ENCODE results near the gene DCTN2. TPM values are rescaled to one million over a fixed set of nuclear protein-coding genes. Genes with fewer than 3 reads are reported as not detected.
"Not testable (repeated sequence)": the region's sequence is repeated elsewhere in the genome, so short reads cannot be mapped to it uniquely, and the experiment has no call there.

Gene DCTN2
- total and polyA plus RNA-seq, 7 donors, result 118 to 204 (median 142) TPM

DNA sequence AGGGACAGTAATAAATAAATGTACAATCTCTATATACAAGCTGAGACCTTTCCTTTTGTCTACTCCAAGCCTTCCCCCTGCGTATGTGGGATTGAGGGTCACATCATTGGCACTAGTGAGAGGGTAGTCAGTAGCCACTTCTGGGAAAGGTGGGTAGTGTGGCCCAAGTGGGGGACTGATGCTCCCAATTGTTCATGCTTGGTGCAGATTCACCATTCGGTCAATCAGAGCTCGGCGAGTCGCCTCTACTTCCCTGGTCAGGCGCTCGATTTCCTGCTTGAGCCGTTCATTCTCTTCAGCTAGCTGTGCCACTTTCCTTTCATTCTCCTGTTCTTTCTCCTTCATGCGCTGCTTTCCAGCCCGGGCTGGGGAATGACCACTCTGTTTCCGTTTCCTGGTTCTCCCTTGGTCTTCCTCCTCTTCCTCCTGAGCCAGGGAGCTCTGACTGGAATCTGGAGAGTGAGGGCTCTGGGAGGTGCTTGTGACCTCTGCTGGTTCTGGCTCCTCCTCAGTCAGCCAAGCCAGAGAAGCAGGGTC, 30.3 kb downstream of the DCTN2 start:
- no peak for TF ChIP-seq POLR2A (IDR thresholded peaks at IDR 0.05)
- TF ChIP-seq POLR2AphosphoS5 (IDR thresholded peaks at IDR 0.05), result no peak
- Histone ChIP-seq H3K4me1 (peaks cover 0 to 39% (median 38%) of the 10 kb centered on the region in 4 donors), H3K4me3 (no peak overlapping the region), H3K27me3 (no peaks in the 10 kb centered on the region), H3K36me3 (peaks cover 41 to 59% (median 48%) of the 10 kb centered on the region in 4 donors), H3K27ac (peak overlapping the region; percentile 95 to 100 (median 98)), H3K9me3 (no peaks in the 10 kb centered on the region)
- WGBS, 2 donors, result 90 to 94% methylated on average over 11 of the region's 11 CpGs
- no peak for DNase-seq
- intact Hi-C loops (cut with DNase I), result no loop called here

DNA sequence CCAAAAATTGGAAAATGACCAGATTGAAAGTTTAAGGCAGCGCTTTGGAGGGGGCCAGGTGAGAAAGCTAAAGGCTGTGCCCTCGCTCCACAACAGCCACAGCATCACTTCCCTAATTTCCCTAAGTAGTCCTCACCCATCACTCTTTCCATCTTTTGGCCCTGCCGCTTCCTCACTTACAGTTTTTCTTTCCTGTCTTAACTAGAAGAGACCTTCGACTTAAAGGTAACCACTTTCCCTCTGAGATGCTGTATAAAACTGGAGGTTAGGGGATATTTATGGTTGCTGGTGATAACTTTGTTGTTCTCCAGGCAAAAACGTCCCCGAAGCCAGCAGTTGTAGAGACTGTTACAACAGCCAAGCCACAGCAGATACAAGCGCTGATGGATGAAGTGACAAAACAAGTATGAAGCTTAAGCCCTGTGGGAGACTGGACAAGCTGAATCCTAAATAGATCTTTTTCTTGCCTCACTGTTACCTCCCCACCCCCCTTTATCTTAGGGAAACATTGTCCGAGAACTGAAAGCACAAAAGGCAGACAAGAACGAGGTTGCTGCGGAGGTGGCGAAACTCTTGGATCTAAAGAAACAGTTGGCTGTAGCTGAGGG, 31.0 kb downstream of the DCTN2 start:
- H3K27me3 ChIP-seq, result no peaks in the 10 kb centered on the region
- TF ChIP-seq, protein P1, sequence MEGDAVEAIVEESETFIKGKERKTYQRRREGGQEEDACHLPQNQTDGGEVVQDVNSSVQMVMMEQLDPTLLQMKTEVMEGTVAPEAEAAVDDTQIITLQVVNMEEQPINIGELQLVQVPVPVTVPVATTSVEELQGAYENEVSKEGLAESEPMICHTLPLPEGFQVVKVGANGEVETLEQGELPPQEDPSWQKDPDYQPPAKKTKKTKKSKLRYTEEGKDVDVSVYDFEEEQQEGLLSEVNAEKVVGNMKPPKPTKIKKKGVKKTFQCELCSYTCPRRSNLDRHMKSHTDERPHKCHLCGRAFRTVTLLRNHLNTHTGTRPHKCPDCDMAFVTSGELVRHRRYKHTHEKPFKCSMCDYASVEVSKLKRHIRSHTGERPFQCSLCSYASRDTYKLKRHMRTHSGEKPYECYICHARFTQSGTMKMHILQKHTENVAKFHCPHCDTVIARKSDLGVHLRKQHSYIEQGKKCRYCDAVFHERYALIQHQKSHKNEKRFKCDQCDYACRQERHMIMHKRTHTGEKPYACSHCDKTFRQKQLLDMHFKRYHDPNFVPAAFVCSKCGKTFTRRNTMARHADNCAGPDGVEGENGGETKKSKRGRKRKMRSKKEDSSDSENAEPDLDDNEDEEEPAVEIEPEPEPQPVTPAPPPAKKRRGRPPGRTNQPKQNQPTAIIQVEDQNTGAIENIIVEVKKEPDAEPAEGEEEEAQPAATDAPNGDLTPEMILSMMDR (IDR thresholded peaks at IDR 0.05), result no peak
- no peak for TF ChIP-seq EP300 (IDR thresholded peaks at IDR 0.05)
- no peak for DNase-seq
- peaks cover 0 to 33% (median 31%) of the 10 kb centered on the region in 4 donors for H3K4me1 ChIP-seq
- intact Hi-C loops (cut with DNase I), result no loop called here
- H3K36me3 ChIP-seq, result peaks cover 47 to 65% (median 53%) of the 10 kb centered on the region in 4 donors
- 87 to 88% methylated on average over 11 of the region's 11 CpGs for WGBS, 2 donors
- no peak overlapping the region for H3K4me3 ChIP-seq
- peak overlapping the region in 2 of 4 donors; percentile 95 to 100 for H3K27ac ChIP-seq
- H3K9me3 ChIP-seq, result no peaks in the 10 kb centered on the region

DNA sequence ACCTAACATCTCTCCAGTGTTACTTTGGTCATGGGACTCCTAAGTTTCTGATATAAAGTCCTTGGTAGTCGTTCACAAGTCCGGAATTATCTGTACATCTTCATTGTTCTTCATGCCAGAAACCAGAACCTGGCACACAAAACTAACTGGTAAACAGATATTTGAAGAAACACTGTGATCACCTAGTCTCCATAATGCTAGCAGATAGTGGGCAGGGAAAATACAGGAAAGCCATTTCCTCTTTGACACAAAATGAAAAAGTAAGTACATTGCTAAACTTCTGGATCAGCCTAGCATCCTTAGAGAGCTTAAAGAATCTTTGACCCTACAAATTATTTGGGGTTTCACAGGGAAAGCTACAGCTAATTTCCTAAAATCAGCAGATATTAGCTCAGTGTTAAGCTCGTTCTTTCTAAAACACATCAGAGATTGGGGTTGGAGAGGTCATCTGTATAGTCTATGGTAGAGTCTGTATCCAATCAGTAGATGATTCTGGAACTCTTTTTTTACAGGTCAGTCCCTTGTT, 31.5 kb downstream of the DCTN2 start:
- intact Hi-C loops (cut with DNase I), result no loop called here
- H3K4me3 ChIP-seq, result no peak overlapping the region
- DNase-seq, result no peak
- TF ChIP-seq EP300 (IDR thresholded peaks at IDR 0.05) (no peak), POLR2AphosphoS5 (IDR thresholded peaks at IDR 0.05) (no peak), POLR2A (IDR thresholded peaks at IDR 0.05) (no peak)
- TF ChIP-seq, protein P1 (IDR thresholded peaks at IDR 0.05), result no peak
- WGBS, 2 donors, result 77 to 84% methylated on average over 3 of the region's 3 CpGs
- no peaks in the 10 kb centered on the region for H3K27me3 ChIP-seq
- H3K36me3 ChIP-seq, result peaks cover 47 to 71% (median 53%) of the 10 kb centered on the region in 4 donors
- H3K27ac ChIP-seq, result no peak overlapping the region
- H3K9me3 ChIP-seq, result no peaks in the 10 kb centered on the region
- H3K4me1 ChIP-seq, result peaks cover 0 to 30% (median 28%) of the 10 kb centered on the region in 4 donors

DNA sequence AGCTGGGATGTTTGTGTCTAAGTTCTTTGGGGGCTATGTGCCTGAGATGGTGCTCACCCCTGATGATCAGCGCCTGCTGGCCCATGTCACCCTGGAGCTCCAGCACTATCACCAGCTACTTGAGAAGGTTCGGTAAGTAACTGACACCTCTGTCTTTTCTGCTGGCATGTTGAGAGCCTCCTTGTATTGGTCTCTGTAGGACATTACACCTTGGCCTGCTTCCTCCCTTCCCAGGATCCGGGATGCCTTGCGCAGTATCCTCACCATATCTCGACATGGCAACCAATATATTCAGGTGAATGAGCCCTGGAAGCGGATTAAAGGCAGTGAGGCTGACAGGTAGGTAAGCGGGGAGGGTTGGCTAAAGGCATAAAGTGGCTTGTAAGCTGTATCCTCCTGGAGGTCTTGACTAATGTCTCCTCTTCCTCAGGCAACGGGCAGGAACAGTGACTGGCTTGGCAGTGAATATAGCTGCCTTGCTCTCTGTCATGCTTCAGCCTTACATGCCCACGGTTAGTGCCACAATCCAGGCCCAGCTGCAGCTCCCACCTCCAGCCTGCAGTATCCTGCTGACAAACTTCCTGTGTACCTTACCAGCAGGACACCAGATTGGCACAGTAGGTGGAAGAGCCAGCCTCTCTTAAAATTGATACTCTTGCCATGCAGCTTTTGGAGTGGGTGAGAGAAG, 32.1 kb downstream of the DCTN2 start:
- intact Hi-C loops (cut with DNase I), result no loop called here
- Histone ChIP-seq H3K4me1 (peaks cover 0 to 30% (median 28%) of the 10 kb centered on the region in 4 donors), H3K4me3 (no peak overlapping the region), H3K36me3 (peaks cover 47 to 77% (median 55%) of the 10 kb centered on the region in 4 donors), H3K9me3 (no peaks in the 10 kb centered on the region), H3K27me3 (no peaks in the 10 kb centered on the region), H3K27ac (no peak overlapping the region)
- no peak for DNase-seq
- no peak for TF ChIP-seq POLR2AphosphoS5 (IDR thresholded peaks at IDR 0.05)
- no peak for TF ChIP-seq EP300 (IDR thresholded peaks at IDR 0.05)
- TF ChIP-seq, protein P1 (IDR thresholded peaks at IDR 0.05), result no peak
- no peak for TF ChIP-seq POLR2A (IDR thresholded peaks at IDR 0.05)
- WGBS, 2 donors, result 90 to 93% methylated on average over 9 of the region's 9 CpGs

DNA sequence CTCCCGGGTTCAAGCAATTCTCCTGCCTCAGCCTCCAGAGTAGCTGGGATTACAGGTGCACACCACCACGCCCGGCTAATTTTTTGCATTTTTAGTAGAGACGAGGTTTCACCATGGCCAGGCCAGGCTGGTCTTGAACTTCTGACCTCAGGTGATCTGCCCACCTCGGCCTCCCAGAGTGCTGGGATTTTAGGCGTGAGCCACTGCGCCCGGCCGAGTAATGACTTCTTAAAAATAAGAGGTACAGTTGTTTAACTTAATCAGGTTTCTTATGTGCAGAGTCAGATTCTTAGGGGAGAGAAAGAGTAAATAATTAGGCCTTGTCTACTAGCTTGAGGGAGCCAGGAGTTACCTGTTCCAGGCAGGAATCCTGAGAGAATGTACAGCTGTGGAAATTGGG, 32.7 kb downstream of the DCTN2 start:
- DNase-seq; H3K27ac ChIP-seq; intact Hi-C loops (cut with DNase I); H3K27me3 ChIP-seq; H3K9me3 ChIP-seq; H3K4me3 ChIP-seq: not testable (repeated sequence)
- 91 to 95% methylated on average over 9 of the region's 9 CpGs for WGBS, 2 donors
- peaks cover 0 to 27% (median 25%) of the 10 kb centered on the region in 4 donors for H3K4me1 ChIP-seq
- peaks cover 47 to 83% (median 60%) of the 10 kb centered on the region in 4 donors for H3K36me3 ChIP-seq

DNA sequence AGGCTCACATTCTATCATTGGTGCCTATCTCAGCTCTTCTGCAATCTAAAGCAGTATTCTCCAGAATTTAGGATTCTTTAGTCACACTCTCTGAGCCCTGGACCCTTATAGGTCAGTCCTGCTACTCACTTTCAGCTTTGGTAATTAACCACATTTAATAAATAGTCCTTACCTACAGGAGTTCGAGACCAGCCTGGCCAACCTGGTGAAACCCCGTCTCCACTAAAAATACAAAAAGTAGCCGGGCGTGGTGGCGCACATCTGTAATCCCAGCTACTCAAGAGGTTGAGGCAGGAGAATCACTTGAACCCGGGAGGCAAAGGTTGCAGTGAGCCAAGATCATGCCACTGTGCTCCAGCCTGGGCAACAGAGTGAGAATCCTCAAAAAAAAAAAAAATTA, 33.3 kb downstream of the DCTN2 start:
- H3K9me3 ChIP-seq; H3K27me3 ChIP-seq; H3K27ac ChIP-seq; H3K4me3 ChIP-seq; DNase-seq; intact Hi-C loops (cut with DNase I): not testable (repeated sequence)
- WGBS, 2 donors, result 94 to 96% methylated on average over 6 of the region's 6 CpGs
- H3K36me3 ChIP-seq, result peaks cover 47 to 89% (median 60%) of the 10 kb centered on the region in 4 donors
- peaks cover 0 to 21% (median 19%) of the 10 kb centered on the region in 4 donors for H3K4me1 ChIP-seq
